GM12892 (cell line): Measurements from ENCODE around the gene INHBC.

Experiments
- POLR2A ChIP-seq: IDR thresholded peaks from 2 replicates; pipeline ENCODE4 v1.6.1; 2011; ENCODE audit warnings: low read depth, low read length, control low read depth
- POLR2AphosphoS5 ChIP-seq: IDR thresholded peaks from 2 replicates; pipeline ENCODE4 v1.6.1; 2011; ENCODE audit warnings: low read depth, low read length, control low read depth

- 0 out of 2 replicates have a peak, but pooled peaks have one; percentile 41 for TF ChIP-seq POLR2AphosphoS5
- TF ChIP-seq POLR2A = peak; percentile 64
These were observed 24.6 kb downstream of the INHBC start for GRCh38 chr12:57459055-57459749.
